ENCODE data around the gene TPK1. TPM values are rescaled to one million over a fixed set of nuclear protein-coding genes. Genes with fewer than 3 reads are reported as not detected.

The TPK1 gene
- total RNA-seq, 1 donor = 6.9 TPM

DNA sequence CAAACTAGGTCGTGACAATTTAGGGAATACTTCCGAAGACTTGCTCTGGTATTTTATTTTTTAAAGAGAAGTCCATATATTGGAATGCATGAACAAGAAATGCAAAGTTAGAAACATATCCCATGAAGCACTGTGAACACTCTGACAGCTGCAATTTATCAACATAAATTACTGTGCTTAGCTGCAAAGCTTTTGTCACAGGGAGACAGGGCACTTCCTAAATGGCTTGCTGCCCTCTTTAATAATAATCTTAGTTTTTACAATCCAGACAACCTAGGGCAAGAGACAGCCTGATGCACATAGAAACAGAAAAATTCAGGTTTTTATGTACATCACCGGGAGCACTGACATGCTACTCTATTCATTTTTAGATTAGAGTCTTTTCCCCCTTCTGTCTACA, 354.0 kb downstream of the TPK1 start:
- Histone ChIP-seq H3K4me1 (ENCODE audit: insufficient read depth, low read length) (no peaks in the 10 kb centered on the region), H3K9me3 (ENCODE audit: low read depth, low read length) (no peaks in the 10 kb centered on the region), H3K4me3 (ENCODE audit: insufficient read depth, low read length) (no peak overlapping the region), H3K79me2 (ENCODE audit: insufficient read depth, low read length) (no peaks in the 10 kb centered on the region), H3K27ac (ENCODE audit: low read depth, low read length) (no peak overlapping the region), H3K36me3 (ENCODE audit: insufficient read depth, low read length) (no peaks in the 10 kb centered on the region), H3K27me3 (ENCODE audit: insufficient read depth, low read length) (no peaks in the 10 kb centered on the region), H4K20me1 (ENCODE audit: insufficient read depth, low read length) (no peaks in the 10 kb centered on the region), H3K4me2 (ENCODE audit: insufficient read depth, low read length) (no peak overlapping the region), H2AFZ (ENCODE audit: low read length) (no peak overlapping the region)
- no peak for DNase-seq (ENCODE audit: insufficient read length, low spot score, missing footprints)
- TF ChIP-seq, protein P1, sequence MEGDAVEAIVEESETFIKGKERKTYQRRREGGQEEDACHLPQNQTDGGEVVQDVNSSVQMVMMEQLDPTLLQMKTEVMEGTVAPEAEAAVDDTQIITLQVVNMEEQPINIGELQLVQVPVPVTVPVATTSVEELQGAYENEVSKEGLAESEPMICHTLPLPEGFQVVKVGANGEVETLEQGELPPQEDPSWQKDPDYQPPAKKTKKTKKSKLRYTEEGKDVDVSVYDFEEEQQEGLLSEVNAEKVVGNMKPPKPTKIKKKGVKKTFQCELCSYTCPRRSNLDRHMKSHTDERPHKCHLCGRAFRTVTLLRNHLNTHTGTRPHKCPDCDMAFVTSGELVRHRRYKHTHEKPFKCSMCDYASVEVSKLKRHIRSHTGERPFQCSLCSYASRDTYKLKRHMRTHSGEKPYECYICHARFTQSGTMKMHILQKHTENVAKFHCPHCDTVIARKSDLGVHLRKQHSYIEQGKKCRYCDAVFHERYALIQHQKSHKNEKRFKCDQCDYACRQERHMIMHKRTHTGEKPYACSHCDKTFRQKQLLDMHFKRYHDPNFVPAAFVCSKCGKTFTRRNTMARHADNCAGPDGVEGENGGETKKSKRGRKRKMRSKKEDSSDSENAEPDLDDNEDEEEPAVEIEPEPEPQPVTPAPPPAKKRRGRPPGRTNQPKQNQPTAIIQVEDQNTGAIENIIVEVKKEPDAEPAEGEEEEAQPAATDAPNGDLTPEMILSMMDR (IDR thresholded peaks at IDR 0.05; ENCODE audit: extremely low read depth, low read depth, low read length) = no peak

DNA sequence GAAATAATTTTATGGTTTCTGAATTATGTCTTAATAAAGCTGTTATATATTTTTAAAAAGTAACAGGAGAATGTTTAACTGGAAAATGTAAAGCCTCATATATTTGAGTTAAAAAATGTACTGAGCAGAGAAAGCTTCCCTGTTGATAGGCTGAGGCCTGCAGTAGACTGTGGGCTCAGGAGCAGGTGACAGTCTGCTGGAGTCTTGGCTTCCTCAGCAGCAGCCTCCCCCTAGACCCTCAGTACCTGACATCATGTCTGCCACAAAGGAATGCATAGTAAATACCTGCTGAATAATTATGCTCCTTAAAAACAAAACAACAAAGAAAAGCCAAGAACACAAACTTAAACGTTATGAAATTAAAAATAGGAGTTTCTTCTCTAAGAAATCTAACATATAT, 358.5 kb downstream of the TPK1 start:
- Histone ChIP-seq H3K79me2 (ENCODE audit: insufficient read depth, low read length) (no peaks in the 10 kb centered on the region), H3K36me3 (ENCODE audit: insufficient read depth, low read length) (no peaks in the 10 kb centered on the region), H3K4me2 (ENCODE audit: insufficient read depth, low read length) (no peak overlapping the region), H4K20me1 (ENCODE audit: insufficient read depth, low read length) (no peaks in the 10 kb centered on the region), H2AFZ (ENCODE audit: low read length) (no peak overlapping the region), H3K9me3 (ENCODE audit: low read depth, low read length) (no peaks in the 10 kb centered on the region), H3K27me3 (ENCODE audit: insufficient read depth, low read length) (no peaks in the 10 kb centered on the region), H3K4me1 (ENCODE audit: insufficient read depth, low read length) (no peaks in the 10 kb centered on the region), H3K27ac (ENCODE audit: low read depth, low read length) (no peak overlapping the region), H3K4me3 (ENCODE audit: insufficient read depth, low read length) (no peak overlapping the region)
- no peak for DNase-seq (ENCODE audit: insufficient read length, low spot score, missing footprints)
- TF ChIP-seq, protein P1 (IDR thresholded peaks at IDR 0.05; ENCODE audit: extremely low read depth, low read depth, low read length) = no peak

DNA sequence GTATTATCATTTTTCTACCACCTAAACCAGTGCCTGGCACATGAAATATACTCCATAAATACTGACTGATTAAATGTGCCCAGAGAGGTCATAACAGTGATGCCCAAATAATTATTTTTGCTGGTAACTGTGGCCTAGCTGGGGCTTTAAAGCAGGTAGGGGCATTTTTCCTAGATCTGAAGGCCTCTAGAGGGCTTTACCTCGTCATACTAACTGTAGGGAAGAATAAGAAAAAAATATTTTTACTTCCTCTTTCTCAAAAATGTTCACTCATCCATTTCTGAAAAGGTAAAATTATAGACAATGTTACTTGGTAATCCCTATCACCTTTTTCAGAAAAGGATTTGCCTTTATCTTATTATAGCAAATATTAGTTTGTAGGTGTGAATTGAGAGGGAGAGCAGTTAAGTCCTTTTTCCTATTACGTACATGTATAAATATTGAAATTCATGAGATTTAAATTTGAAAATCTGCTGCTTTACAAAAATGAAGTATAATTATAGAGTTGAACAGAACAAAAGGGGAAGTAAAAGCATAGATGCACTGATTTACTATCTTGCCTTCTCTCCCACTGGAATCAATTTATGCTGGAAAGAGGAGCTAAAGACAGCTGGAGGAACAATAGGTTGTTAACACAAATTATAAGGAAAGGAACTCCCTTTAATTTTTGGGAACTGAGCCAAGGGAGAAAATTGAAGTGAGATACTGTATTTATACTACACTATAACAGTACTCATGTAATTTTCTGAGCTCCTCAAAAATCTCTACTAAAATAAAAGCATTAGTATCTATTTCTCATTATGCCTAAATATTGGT, 360.8 kb downstream of the TPK1 start:
- Histone ChIP-seq H4K20me1 (ENCODE audit: insufficient read depth, low read length) (no peaks in the 10 kb centered on the region), H3K36me3 (ENCODE audit: insufficient read depth, low read length) (no peaks in the 10 kb centered on the region), H3K27me3 (ENCODE audit: insufficient read depth, low read length) (no peaks in the 10 kb centered on the region), H3K9me3 (ENCODE audit: low read depth, low read length) (no peaks in the 10 kb centered on the region), H3K79me2 (ENCODE audit: insufficient read depth, low read length) (no peaks in the 10 kb centered on the region), H3K4me3 (ENCODE audit: insufficient read depth, low read length) (no peak overlapping the region), H2AFZ (ENCODE audit: low read length) (no peak overlapping the region), H3K4me1 (ENCODE audit: insufficient read depth, low read length) (no peaks in the 10 kb centered on the region), H3K4me2 (ENCODE audit: insufficient read depth, low read length) (no peak overlapping the region), H3K27ac (ENCODE audit: low read depth, low read length) (no peak overlapping the region)
- DNase-seq (ENCODE audit: insufficient read length, low spot score, missing footprints) = no peak
- TF ChIP-seq, protein P1 (IDR thresholded peaks at IDR 0.05; ENCODE audit: extremely low read depth, low read depth, low read length) = no peak

DNA sequence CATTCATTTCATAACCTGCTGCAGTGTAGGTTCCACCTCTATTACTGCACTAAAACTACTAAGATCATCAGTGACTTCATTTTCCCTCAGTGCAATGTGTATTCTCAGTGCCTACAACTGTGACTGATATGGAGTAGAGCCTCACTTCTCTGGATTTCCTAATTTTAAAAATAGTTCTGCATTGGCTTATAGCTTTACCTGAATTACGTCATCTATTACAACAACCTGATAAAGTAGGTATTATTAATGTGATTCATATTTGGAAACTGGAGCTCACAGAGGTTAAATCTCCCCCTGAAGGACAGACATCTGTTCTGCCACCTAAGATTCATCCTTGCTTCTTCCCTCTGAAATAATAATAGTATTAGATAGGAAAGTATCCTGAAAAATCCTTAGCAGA, 361.5 kb downstream of the TPK1 start:
- no peak overlapping the region for H2AFZ ChIP-seq (ENCODE audit: low read length)
- H3K4me2 ChIP-seq (ENCODE audit: insufficient read depth, low read length) = no peak overlapping the region
- no peaks in the 10 kb centered on the region for H3K4me1 ChIP-seq (ENCODE audit: insufficient read depth, low read length)
- H4K20me1 ChIP-seq (ENCODE audit: insufficient read depth, low read length) = no peaks in the 10 kb centered on the region
- no peak overlapping the region for H3K27ac ChIP-seq (ENCODE audit: low read depth, low read length)
- H3K9me3 ChIP-seq (ENCODE audit: low read depth, low read length) = no peaks in the 10 kb centered on the region
- TF ChIP-seq, protein P1 (IDR thresholded peaks at IDR 0.05; ENCODE audit: extremely low read depth, low read depth, low read length) = no peak
- H3K79me2 ChIP-seq (ENCODE audit: insufficient read depth, low read length) = no peaks in the 10 kb centered on the region
- no peaks in the 10 kb centered on the region for H3K36me3 ChIP-seq (ENCODE audit: insufficient read depth, low read length)
- no peak for DNase-seq (ENCODE audit: insufficient read length, low spot score, missing footprints)
- no peaks in the 10 kb centered on the region for H3K27me3 ChIP-seq (ENCODE audit: insufficient read depth, low read length)
- H3K4me3 ChIP-seq (ENCODE audit: insufficient read depth, low read length) = no peak overlapping the region
